ENCODE measurements around the gene PEX1.

DNA sequence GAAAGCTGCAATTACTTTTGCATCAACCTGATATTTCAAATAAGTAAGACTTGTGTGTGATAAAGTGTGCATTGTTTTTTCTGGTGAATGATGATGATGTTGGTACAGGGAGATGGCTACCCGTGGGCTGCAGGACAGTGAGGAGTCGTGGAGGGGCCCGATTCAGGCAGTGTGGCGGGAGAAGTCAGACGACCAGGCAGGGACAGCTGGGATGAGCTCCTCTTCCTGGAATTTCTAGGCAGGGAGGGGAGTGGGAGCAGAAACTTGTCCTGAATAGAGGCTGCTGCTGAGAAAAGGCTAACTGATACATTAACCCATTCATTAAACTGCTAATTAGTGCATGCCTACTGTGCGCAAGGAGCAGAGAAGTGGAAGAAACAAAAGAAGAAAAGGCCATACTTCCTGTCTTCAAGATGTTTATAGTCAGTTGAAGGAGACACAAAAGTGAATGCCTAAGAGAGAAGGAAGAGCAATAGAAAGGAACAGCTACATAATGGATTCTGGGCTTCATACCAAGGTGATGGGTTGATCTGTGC lies 90.3 kb downstream of the PEX1 start:
- TF ChIP-seq, protein P1, sequence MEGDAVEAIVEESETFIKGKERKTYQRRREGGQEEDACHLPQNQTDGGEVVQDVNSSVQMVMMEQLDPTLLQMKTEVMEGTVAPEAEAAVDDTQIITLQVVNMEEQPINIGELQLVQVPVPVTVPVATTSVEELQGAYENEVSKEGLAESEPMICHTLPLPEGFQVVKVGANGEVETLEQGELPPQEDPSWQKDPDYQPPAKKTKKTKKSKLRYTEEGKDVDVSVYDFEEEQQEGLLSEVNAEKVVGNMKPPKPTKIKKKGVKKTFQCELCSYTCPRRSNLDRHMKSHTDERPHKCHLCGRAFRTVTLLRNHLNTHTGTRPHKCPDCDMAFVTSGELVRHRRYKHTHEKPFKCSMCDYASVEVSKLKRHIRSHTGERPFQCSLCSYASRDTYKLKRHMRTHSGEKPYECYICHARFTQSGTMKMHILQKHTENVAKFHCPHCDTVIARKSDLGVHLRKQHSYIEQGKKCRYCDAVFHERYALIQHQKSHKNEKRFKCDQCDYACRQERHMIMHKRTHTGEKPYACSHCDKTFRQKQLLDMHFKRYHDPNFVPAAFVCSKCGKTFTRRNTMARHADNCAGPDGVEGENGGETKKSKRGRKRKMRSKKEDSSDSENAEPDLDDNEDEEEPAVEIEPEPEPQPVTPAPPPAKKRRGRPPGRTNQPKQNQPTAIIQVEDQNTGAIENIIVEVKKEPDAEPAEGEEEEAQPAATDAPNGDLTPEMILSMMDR (IDR thresholded peaks at IDR 0.05; ENCODE audit: poor library complexity, severe bottlenecking), result no peak
- no peak for TF ChIP-seq EP300 (conservative IDR thresholded peaks at IDR 0.05; ENCODE audit: poor library complexity, severe bottlenecking)
- TF ChIP-seq SMC3 (conservative IDR thresholded peaks at IDR 0.05; ENCODE audit: poor library complexity), result no peak
- TF ChIP-seq, protein P2, sequence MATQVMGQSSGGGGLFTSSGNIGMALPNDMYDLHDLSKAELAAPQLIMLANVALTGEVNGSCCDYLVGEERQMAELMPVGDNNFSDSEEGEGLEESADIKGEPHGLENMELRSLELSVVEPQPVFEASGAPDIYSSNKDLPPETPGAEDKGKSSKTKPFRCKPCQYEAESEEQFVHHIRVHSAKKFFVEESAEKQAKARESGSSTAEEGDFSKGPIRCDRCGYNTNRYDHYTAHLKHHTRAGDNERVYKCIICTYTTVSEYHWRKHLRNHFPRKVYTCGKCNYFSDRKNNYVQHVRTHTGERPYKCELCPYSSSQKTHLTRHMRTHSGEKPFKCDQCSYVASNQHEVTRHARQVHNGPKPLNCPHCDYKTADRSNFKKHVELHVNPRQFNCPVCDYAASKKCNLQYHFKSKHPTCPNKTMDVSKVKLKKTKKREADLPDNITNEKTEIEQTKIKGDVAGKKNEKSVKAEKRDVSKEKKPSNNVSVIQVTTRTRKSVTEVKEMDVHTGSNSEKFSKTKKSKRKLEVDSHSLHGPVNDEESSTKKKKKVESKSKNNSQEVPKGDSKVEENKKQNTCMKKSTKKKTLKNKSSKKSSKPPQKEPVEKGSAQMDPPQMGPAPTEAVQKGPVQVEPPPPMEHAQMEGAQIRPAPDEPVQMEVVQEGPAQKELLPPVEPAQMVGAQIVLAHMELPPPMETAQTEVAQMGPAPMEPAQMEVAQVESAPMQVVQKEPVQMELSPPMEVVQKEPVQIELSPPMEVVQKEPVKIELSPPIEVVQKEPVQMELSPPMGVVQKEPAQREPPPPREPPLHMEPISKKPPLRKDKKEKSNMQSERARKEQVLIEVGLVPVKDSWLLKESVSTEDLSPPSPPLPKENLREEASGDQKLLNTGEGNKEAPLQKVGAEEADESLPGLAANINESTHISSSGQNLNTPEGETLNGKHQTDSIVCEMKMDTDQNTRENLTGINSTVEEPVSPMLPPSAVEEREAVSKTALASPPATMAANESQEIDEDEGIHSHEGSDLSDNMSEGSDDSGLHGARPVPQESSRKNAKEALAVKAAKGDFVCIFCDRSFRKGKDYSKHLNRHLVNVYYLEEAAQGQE (IDR thresholded peaks at IDR 0.05; ENCODE audit: borderline replicate concordance), result no peak
- TF ChIP-seq MXI1 (conservative IDR thresholded peaks at IDR 0.05; ENCODE audit: poor library complexity, severe bottlenecking), result no peak
- TF ChIP-seq EZH2 (IDR thresholded peaks at IDR 0.05; ENCODE audit: borderline replicate concordance, insufficient read depth, low read length, poor library complexity, severe bottlenecking), result no peak
- no peak for TF ChIP-seq POLR2AphosphoS5 (IDR thresholded peaks at IDR 0.05)
